H9 (cell line): Measurements from ENCODE around the gene CISD1. TPM values are rescaled to one million over a fixed set of nuclear protein-coding genes. Genes with fewer than 3 reads are reported as not detected.

Experiments
- DNase-seq: peaks from one replicate; pipeline ENCODE4 v3.0.0-alpha.2; 2017
- H2AFZ ChIP-seq: one replicate; pipeline ENCODE4 v1.6.1; 2013; ENCODE audit warnings: mild to moderate bottlenecking, low read length, control low read depth, moderate library complexity
- H2AK5ac ChIP-seq: 2 replicates; pipeline ENCODE4 v1.6.1; 2013; ENCODE audit warnings: low read length, control low read depth, mixed read lengths; ENCODE audit not compliant: insufficient read length
- H2BK120ac ChIP-seq: one replicate; pipeline ENCODE4 v1.6.1; 2013; ENCODE audit warnings: low read depth, mild to moderate bottlenecking, low read length, control low read depth, inconsistent platforms; ENCODE audit not compliant: poor library complexity, severe bottlenecking
- H2BK12ac ChIP-seq: 2 replicates; pipeline ENCODE4 v1.6.1; 2013; ENCODE audit warnings: low read length, control low read depth, mixed read lengths, low read depth; ENCODE audit not compliant: insufficient read length
- H2BK15ac ChIP-seq: 2 replicates; pipeline ENCODE4 v1.6.1; 2013; ENCODE audit warnings: low read depth, low read length, control low read depth
- H2BK20ac ChIP-seq: one replicate; pipeline ENCODE4 v1.6.1; 2013; ENCODE audit warnings: low read depth, mild to moderate bottlenecking, low read length, control low read depth, inconsistent platforms; ENCODE audit not compliant: poor library complexity, severe bottlenecking
- H2BK5ac ChIP-seq: 2 replicates; pipeline ENCODE4 v1.6.1; 2013; ENCODE audit warnings: low read length, control low read depth, mixed read lengths; ENCODE audit not compliant: insufficient read length
- H3K14ac ChIP-seq: 2 replicates; pipeline ENCODE4 v1.6.1; 2013; ENCODE audit warnings: low read length, control low read depth; ENCODE audit not compliant: insufficient read depth
- H3K18ac ChIP-seq: 2 replicates; pipeline ENCODE4 v1.6.1; 2013; ENCODE audit warnings: low read depth, mild to moderate bottlenecking, mixed read lengths, low read length, control low read depth; ENCODE audit not compliant: insufficient read length
- H3K23ac ChIP-seq: 2 replicates; pipeline ENCODE4 v1.6.1; 2013; ENCODE audit warnings: low read length, control low read depth, mixed read lengths, low read depth; ENCODE audit not compliant: insufficient read length
- H3K23me2 ChIP-seq: 2 replicates; pipeline ENCODE4 v1.6.1; 2013; ENCODE audit warnings: low read depth, mild to moderate bottlenecking, mixed read lengths, low read length, control low read depth; ENCODE audit not compliant: insufficient read length, poor library complexity, severe bottlenecking
- H3K27ac ChIP-seq: 2 replicates; pipeline ENCODE4 v1.5.1; 2013; ENCODE audit warnings: low read length, control low read depth, mixed read lengths, low read depth; ENCODE audit not compliant: insufficient read length
- H3K27me3 ChIP-seq: 2 replicates; pipeline ENCODE4 v1.6.1; 2013; ENCODE audit warnings: low read length, control low read depth, inconsistent platforms; ENCODE audit not compliant: insufficient read depth
- H3K4ac ChIP-seq: 2 replicates; pipeline ENCODE4 v1.6.1; 2013; ENCODE audit warnings: low read depth, mild to moderate bottlenecking, control low read depth, inconsistent platforms, low read length, moderate library complexity
- H3K4me1 ChIP-seq: 2 replicates; pipeline ENCODE4 v1.6.1; 2013; ENCODE audit warnings: low read length, control low read depth, inconsistent platforms; ENCODE audit not compliant: insufficient read depth
- H3K4me2 ChIP-seq: 2 replicates; pipeline ENCODE4 v1.6.1; 2013; ENCODE audit warnings: low read length, control low read depth, mixed read lengths; ENCODE audit not compliant: insufficient read length, insufficient read depth
- H3K56ac ChIP-seq: 2 replicates; pipeline ENCODE4 v1.6.1; 2013; ENCODE audit warnings: low read depth, mild to moderate bottlenecking, mixed read lengths, low read length, control low read depth; ENCODE audit not compliant: insufficient read length
- H3K79me1 ChIP-seq: 2 replicates; pipeline ENCODE4 v1.6.1; 2013; ENCODE audit warnings: low read depth, mild to moderate bottlenecking, moderate library complexity, low read length, control low read depth, inconsistent platforms; ENCODE audit not compliant: insufficient read depth, poor library complexity, severe bottlenecking
- H3K79me2 ChIP-seq: 2 replicates; pipeline ENCODE4 v1.6.1; 2013; ENCODE audit warnings: low read length, control low read depth, inconsistent platforms; ENCODE audit not compliant: insufficient read depth
- H3K9ac ChIP-seq: 2 replicates; pipeline ENCODE4 v1.6.1; 2013; ENCODE audit warnings: low read length, control low read depth, mixed read lengths; ENCODE audit not compliant: insufficient read length; ENCODE audit errors: extremely low read depth
- H3K9me3 ChIP-seq: one replicate; pipeline ENCODE4 v1.6.1; 2013; ENCODE audit warnings: low read depth, low read length, inconsistent platforms; ENCODE audit not compliant: control insufficient read depth
- H3T11ph ChIP-seq: one replicate; pipeline ENCODE4 v1.6.1; 2013; ENCODE audit warnings: mild to moderate bottlenecking, low read length, control low read depth, inconsistent platforms
- H4K20me1 ChIP-seq: one replicate; pipeline ENCODE4 v1.6.1; 2013; ENCODE audit not compliant: control insufficient read depth, insufficient read length, insufficient read depth
- H4K5ac ChIP-seq: 2 replicates; pipeline ENCODE4 v1.6.1; 2013; ENCODE audit warnings: low read depth, mild to moderate bottlenecking, mixed read lengths, low read length, control low read depth; ENCODE audit not compliant: insufficient read length
- H4K8ac ChIP-seq: replicated peaks from 2 replicates; pipeline ENCODE4 v1.6.1; 2013; ENCODE audit warnings: low read length, control low read depth, mixed read lengths, low read depth; ENCODE audit not compliant: insufficient read length
- H4K91ac ChIP-seq: 2 replicates; pipeline ENCODE4 v1.6.1; 2013; ENCODE audit warnings: low read depth, mild to moderate bottlenecking, moderate library complexity, mixed read lengths, low read length, control low read depth; ENCODE audit not compliant: insufficient read length
- H3K27ac Mint-ChIP-seq, 3 experiments: 2 replicates in 2 of 3; 3 replicates in 1 of 3; pipeline ENCODE4 v1.8.0; 2020 to 2021; ENCODE audit warnings: mixed read lengths in 3 of 3, mild to moderate bottlenecking in 1 of 3, moderate library complexity in 1 of 3
- H3K27me3 Mint-ChIP-seq: 2 replicates; pipeline ENCODE4 v1.8.0; 2021; ENCODE audit warnings: low read depth, mild to moderate bottlenecking, moderate library complexity, mixed read lengths
- H3K36me3 Mint-ChIP-seq, 3 experiments: 2 replicates in 2 of 3; 3 replicates in 1 of 3; pipeline ENCODE4 v1.8.0; 2020 to 2021; ENCODE audit warnings: low read depth in 3 of 3, mixed read lengths in 3 of 3; ENCODE audit not compliant: insufficient read depth in 1 of 3
- H3K4me1 Mint-ChIP-seq, 2 experiments: 2 replicates each; pipeline ENCODE4 v1.8.0; 2020; ENCODE audit warnings: mixed read lengths in 2 of 2
- H3K4me3 Mint-ChIP-seq, 2 experiments: 2 replicates in 1 of 2; 3 replicates in 1 of 2; pipeline ENCODE4 v1.8.0; 2020 to 2021; ENCODE audit warnings: mild to moderate bottlenecking in 2 of 2, mixed read lengths in 2 of 2, moderate library complexity in 1 of 2
- H3K9me3 Mint-ChIP-seq, 2 experiments: 2 replicates in 1 of 2; 3 replicates in 1 of 2; pipeline ENCODE4 v1.8.0; 2020; ENCODE audit warnings: mild to moderate bottlenecking in 2 of 2, mixed read lengths in 2 of 2, moderate library complexity in 1 of 2
- WGBS: extraction: QIAGEN DNeasy Blood & Tissue Kit; methylation state at CpG from one replicate; pipeline ENCODE4 v1.1.7; 2013; ENCODE audit warnings: missing lambda C conversion rate, low lambda C conversion rate, mixed read lengths; ENCODE audit not compliant: insufficient read length; ENCODE audit errors: extremely low coverage; 5-methylcytosine and 5-hydroxymethylcytosine counted together
- total RNA-seq: library from RNA; stranded (reverse); gene quantifications from 2 replicates; pipeline ENCODE4 v1.2.1, GENCODE V29; 2021
- TF ChIP-seq, protein P1 (sequence below): fragments of 200-600 bp; sonication (generic); conservative IDR thresholded peaks from 3 replicates; pipeline ENCODE4 v1.8.0; 2021; ENCODE audit warnings: antibody characterized with exemption, mild to moderate bottlenecking

The CISD1 gene
- total RNA-seq, 1 experiment from 2014 or later: 42.0 TPM

DNA sequence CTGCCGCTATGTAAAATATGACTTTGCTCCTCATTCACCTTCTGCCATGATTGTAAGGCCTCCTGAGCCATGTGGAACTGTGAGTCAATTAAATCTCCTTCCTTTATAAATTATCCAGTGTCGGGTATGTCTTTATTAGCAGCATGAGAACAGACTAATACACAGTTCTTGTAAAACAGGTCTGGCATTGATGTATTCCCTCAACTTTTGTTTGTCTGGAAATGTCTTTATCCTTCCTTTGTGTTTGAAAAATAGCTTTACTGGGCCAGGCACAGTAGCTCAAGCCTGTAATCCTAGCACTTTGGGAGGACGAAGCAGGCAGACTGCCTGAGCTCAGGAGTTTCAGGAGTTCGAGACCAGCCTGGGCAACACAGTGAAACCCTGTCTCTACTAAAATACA lies 15.8 kb upstream of the CISD1 start:
- no peak overlapping the region for H3K18ac ChIP-seq
- H3K27ac Mint-ChIP-seq: no peak overlapping the region
- H4K20me1 ChIP-seq: no peaks in the 10 kb centered on the region
- H3K9ac ChIP-seq: no peak overlapping the region
- H3K4me1 ChIP-seq: no peaks in the 10 kb centered on the region
- H3K79me2 ChIP-seq: no peaks in the 10 kb centered on the region
- H3K27ac ChIP-seq: no peak overlapping the region
- H3K9me3 Mint-ChIP-seq: peaks cover 32 to 42% of the 10 kb centered on the region in 2 experiments
- H3K4ac ChIP-seq: no peak overlapping the region
- no peak overlapping the region for H3K56ac ChIP-seq
- peaks cover 7 to 11% of the 10 kb centered on the region in 2 experiments for H3K4me1 Mint-ChIP-seq
- no peak overlapping the region for H4K91ac ChIP-seq
- H3K23ac ChIP-seq: no peak overlapping the region
- H2AFZ ChIP-seq: no peak overlapping the region
- no peak overlapping the region for H2AK5ac ChIP-seq
- no peaks in the 10 kb centered on the region for H3K79me1 ChIP-seq
- H4K8ac ChIP-seq: no peak overlapping the region
- no peak overlapping the region for H4K5ac ChIP-seq
- H2BK120ac ChIP-seq: no peak overlapping the region
- H3T11ph ChIP-seq: no peak overlapping the region
- TF ChIP-seq, protein P1, sequence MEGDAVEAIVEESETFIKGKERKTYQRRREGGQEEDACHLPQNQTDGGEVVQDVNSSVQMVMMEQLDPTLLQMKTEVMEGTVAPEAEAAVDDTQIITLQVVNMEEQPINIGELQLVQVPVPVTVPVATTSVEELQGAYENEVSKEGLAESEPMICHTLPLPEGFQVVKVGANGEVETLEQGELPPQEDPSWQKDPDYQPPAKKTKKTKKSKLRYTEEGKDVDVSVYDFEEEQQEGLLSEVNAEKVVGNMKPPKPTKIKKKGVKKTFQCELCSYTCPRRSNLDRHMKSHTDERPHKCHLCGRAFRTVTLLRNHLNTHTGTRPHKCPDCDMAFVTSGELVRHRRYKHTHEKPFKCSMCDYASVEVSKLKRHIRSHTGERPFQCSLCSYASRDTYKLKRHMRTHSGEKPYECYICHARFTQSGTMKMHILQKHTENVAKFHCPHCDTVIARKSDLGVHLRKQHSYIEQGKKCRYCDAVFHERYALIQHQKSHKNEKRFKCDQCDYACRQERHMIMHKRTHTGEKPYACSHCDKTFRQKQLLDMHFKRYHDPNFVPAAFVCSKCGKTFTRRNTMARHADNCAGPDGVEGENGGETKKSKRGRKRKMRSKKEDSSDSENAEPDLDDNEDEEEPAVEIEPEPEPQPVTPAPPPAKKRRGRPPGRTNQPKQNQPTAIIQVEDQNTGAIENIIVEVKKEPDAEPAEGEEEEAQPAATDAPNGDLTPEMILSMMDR: no peak
- H3K27me3 Mint-ChIP-seq: peaks cover 25% of the 10 kb centered on the region
- no peak overlapping the region for H3K14ac ChIP-seq
- no peaks in the 10 kb centered on the region for H3K27me3 ChIP-seq
- no peak overlapping the region for H2BK20ac ChIP-seq
- H3K4me3 Mint-ChIP-seq: no peak overlapping the region
- H2BK5ac ChIP-seq: no peak overlapping the region
- WGBS: no CpG with 5 or more reads among the region's 4 CpGs
- no peaks in the 10 kb centered on the region for H3K9me3 ChIP-seq
- no peaks in the 10 kb centered on the region for H3K23me2 ChIP-seq
- no peak overlapping the region for H3K4me2 ChIP-seq
- no peak overlapping the region for H2BK12ac ChIP-seq
- no peak for DNase-seq
- H3K36me3 Mint-ChIP-seq: peaks cover 30 to 43% (median 35%) of the 10 kb centered on the region in 3 experiments
- no peak overlapping the region for H2BK15ac ChIP-seq
